GM12873 (cell line): ENCODE measurements around the gene PHKG2.

ENCODE experiments used
- TF ChIP-seq, protein P1 (sequence below): IDR thresholded peaks from 2 replicates; pipeline ENCODE4 v1.5.1; 2012; ENCODE audit warnings: low read depth, mild to moderate bottlenecking, moderate library complexity, low read length, control low read depth; ENCODE audit not compliant: insufficient read depth; ENCODE audit errors: missing control alignments

Gene PHKG2

GRCh38 chr16:30743716-30744115, 4.5 kb upstream of the PHKG2 start:
- TF ChIP-seq, protein P1, sequence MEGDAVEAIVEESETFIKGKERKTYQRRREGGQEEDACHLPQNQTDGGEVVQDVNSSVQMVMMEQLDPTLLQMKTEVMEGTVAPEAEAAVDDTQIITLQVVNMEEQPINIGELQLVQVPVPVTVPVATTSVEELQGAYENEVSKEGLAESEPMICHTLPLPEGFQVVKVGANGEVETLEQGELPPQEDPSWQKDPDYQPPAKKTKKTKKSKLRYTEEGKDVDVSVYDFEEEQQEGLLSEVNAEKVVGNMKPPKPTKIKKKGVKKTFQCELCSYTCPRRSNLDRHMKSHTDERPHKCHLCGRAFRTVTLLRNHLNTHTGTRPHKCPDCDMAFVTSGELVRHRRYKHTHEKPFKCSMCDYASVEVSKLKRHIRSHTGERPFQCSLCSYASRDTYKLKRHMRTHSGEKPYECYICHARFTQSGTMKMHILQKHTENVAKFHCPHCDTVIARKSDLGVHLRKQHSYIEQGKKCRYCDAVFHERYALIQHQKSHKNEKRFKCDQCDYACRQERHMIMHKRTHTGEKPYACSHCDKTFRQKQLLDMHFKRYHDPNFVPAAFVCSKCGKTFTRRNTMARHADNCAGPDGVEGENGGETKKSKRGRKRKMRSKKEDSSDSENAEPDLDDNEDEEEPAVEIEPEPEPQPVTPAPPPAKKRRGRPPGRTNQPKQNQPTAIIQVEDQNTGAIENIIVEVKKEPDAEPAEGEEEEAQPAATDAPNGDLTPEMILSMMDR: no peak

GRCh38 chr16:30744183-30744582, 4.0 kb upstream of the PHKG2 start:
- TF ChIP-seq, protein P1: no peak

GRCh38 chr16:30745082-30745481, 3.1 kb upstream of the PHKG2 start:
- TF ChIP-seq, protein P1: no peak

DNA sequence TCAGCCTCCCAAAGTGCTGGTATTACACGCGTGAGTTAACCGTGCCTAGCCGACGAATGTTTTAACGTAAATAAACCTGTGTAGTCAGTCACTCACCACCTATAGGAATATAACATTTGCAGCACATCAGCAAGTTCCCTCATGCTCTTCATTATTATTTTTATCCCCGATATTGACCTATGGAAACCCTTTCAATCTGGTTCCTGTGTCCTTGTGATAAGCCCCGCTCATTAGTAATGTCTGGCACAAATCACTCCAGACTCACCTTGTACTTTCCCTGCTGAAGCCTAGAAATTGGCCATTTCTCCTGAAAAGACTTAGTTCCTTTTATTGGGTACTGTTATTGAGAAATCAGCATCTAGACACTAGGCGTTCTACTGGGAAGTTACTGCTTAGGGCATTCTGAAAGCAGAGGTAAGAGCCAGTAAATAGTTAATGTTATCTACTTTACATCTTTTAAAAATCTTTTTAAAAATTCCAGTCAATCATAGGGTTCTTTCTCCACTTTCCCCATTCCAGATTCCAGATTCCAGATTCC, 1.5 kb upstream of the PHKG2 start:
- TF ChIP-seq, protein P1: no peak

DNA sequence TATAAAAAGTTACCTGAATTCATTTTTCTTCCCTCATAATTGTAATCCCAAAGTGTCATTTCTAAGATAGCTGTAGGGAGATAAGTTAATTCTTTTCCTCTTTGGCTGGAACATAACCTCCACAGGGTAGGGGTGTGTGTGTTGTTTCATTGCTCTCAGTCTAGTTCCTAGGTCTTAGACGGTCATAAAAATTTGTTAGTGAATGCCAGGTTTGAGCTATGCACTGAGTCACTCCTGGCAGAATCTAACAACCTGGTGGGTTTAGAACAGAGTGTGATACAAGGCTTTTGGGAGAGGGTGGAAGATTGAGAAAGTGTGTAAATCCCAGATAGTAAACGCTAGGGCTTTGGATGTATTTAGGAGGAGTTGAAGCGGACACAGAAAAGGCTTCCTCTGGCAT, 894 bp upstream of the PHKG2 start:
- TF ChIP-seq, protein P1: no peak

GRCh38 chr16:30748634-30749445, 615 bp downstream of the PHKG2 start:
- TF ChIP-seq, protein P1: no peak

- TF ChIP-seq, protein P1: no peak
Measured at GRCh38 chr16:30750201-30750600, 2.0 kb downstream of the PHKG2 start.
